NB4 (cell line): ENCODE data around the gene IFT74.

Source experiments
- DNase-seq: peaks from one replicate; pipeline ENCODE4 v3.0.0; 2010; ENCODE audit warnings: low read depth
- H3K4me3 ChIP-seq: one replicate; pipeline ENCODE4 v1.5.1; 2011; ENCODE audit warnings: mild to moderate bottlenecking, low read depth, low read length, moderate library complexity
- MYC ChIP-seq: IDR thresholded peaks from 2 replicates; pipeline ENCODE4 v1.6.1; 2011; ENCODE audit warnings: low read depth, low read length
- POLR2A ChIP-seq: IDR thresholded peaks from 2 replicates; pipeline ENCODE4 v1.6.1; 2011; ENCODE audit warnings: mild to moderate bottlenecking; ENCODE audit not compliant: insufficient read length; ENCODE audit errors: extremely low read depth
- TF ChIP-seq, protein P1 (sequence below): IDR thresholded peaks from 2 replicates; pipeline ENCODE4 v1.6.1; 2011; ENCODE audit warnings: low read depth, low read length
- TF ChIP-seq, protein P2 (sequence below): IDR thresholded peaks from one replicate; pipeline ENCODE4 v1.5.1; 2012; ENCODE audit warnings: low read depth, low read length

The IFT74 gene

DNA sequence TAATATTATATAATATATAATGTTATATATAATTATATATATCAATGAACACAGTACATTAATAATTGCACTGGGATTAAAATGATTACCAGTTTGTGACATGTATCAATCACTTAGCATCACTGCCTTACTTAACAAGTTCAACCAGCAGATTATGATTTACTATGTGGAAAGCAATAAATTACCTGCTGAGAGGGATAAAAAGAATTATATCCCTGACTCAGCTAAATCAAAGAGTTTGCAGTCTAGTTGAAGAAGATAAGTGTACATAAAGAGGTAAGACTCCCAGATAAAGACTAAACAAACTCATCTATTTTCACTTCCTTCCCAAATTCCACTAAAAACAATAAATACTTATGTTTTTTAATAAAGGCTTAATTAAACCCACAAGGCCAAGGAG is 20.4 kb upstream of the IFT74 start:
- H3K4me3 ChIP-seq: no peak overlapping the region
- TF ChIP-seq, protein P1, sequence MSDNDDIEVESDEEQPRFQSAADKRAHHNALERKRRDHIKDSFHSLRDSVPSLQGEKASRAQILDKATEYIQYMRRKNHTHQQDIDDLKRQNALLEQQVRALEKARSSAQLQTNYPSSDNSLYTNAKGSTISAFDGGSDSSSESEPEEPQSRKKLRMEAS: no peak
- TF ChIP-seq POLR2A (no peak), MYC (no peak)
- DNase-seq: no peak

DNA sequence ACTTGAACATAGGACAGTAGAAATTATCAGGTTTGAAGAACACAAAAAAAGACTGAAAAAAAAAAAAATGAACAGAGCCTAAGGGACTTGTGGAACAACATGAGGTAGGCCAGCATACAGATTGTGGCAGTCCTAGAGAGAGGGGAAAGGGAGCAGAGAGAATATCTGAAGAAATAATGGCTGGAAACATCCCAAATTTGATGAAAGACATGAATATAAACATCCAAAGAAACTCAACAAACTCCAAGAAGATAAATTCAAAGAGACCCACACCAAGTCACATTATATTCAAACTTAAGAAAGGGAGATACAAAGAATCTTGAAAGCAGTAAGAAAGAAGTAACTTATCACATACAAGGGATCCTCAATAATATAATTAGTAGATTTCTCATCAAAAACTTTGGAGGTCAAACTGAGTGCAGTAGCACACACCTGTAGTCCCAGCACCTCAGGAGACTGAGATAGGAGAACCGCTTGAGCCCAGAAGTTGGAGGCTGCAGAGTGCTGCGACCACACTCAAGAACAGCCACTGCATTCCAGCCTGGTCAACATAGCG is 18.3 kb upstream of the IFT74 start:
- TF ChIP-seq POLR2A: no peak
- TF ChIP-seq, protein P2, sequence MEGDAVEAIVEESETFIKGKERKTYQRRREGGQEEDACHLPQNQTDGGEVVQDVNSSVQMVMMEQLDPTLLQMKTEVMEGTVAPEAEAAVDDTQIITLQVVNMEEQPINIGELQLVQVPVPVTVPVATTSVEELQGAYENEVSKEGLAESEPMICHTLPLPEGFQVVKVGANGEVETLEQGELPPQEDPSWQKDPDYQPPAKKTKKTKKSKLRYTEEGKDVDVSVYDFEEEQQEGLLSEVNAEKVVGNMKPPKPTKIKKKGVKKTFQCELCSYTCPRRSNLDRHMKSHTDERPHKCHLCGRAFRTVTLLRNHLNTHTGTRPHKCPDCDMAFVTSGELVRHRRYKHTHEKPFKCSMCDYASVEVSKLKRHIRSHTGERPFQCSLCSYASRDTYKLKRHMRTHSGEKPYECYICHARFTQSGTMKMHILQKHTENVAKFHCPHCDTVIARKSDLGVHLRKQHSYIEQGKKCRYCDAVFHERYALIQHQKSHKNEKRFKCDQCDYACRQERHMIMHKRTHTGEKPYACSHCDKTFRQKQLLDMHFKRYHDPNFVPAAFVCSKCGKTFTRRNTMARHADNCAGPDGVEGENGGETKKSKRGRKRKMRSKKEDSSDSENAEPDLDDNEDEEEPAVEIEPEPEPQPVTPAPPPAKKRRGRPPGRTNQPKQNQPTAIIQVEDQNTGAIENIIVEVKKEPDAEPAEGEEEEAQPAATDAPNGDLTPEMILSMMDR: no peak
- TF ChIP-seq MYC: no peak
- TF ChIP-seq, protein P1: no peak
- H3K4me3 ChIP-seq: no peak overlapping the region
- DNase-seq: no peak

DNA sequence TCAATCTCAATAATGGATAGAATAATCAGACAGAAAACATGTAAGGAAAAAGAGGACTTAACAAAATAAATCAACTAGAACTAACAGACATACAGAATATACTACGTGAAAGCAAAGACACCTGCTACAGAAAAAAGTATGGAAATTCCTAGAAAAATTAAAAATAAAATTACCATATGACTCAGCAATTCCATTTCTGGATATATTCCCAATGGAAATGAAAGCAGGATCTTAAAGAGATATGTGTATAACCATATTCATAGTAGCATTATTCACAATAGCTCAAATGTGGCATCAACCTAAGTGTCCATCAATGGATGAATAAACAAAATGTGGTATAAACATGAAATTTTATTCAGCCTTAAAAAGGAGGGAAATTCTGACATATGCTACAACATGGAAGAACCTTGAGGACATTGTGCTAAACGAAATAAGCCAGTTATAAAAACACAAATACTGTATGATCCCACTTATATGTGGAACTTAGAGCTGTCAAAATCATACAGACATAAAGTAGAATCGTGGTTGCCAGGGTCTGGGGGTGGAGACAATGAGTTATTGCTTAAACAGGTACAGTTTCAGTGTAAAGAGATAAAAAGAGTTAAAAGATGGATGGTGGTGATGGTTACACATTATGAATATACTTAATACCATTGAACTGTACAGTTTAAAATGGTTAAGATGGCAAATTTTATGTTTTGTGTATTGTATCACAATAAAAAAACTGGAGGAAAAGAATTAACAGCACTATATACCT is 16.1 kb upstream of the IFT74 start:
- no peak overlapping the region for H3K4me3 ChIP-seq
- DNase-seq: no peak
- no peak for TF ChIP-seq MYC
- TF ChIP-seq POLR2A: no peak
- TF ChIP-seq, protein P1: no peak
- TF ChIP-seq, protein P2: no peak

DNA sequence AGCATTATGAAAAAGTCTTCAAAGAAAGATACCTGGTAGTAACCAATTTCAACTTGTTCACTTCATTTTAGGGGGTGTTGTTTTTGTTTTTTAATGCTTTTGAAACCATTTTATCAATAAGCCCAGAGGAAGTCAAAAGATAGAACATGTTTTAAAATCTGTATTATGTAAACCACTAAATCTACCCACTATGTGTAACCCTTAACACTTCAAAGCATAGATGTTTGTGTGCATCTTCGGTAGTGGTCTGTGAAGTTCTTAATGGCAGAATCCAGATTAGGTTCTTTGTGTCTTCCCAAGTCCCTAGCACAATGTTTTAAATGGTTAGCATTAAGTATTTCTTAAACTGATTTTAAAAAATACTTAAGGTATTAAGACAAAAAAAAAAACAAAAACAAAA is 15.4 kb upstream of the IFT74 start:
- no peak for TF ChIP-seq MYC
- H3K4me3 ChIP-seq: no peak overlapping the region
- DNase-seq: no peak

DNA sequence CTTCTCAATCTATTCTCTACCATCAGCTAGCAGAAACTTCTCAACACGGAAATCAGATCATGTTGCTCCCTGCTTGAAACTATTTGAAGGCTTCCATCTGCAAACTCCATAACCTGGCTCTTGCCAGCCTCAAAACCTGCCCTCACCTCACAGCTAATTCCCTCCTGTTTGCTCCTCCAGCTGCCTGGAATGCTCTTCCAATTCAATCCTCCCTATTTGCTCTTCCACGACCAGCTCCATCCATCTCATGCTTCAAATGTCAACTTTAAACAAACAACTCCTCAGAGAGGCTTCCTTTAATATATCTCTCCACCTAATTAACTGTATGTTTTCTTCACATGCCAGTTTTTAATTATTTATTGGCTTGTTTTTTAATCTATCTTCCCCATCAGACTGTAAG is 10.6 kb upstream of the IFT74 start:
- DNase-seq: no peak
- TF ChIP-seq, protein P1: no peak
- TF ChIP-seq, protein P2: no peak
- H3K4me3 ChIP-seq: peak overlapping the region; percentile 77

DNA sequence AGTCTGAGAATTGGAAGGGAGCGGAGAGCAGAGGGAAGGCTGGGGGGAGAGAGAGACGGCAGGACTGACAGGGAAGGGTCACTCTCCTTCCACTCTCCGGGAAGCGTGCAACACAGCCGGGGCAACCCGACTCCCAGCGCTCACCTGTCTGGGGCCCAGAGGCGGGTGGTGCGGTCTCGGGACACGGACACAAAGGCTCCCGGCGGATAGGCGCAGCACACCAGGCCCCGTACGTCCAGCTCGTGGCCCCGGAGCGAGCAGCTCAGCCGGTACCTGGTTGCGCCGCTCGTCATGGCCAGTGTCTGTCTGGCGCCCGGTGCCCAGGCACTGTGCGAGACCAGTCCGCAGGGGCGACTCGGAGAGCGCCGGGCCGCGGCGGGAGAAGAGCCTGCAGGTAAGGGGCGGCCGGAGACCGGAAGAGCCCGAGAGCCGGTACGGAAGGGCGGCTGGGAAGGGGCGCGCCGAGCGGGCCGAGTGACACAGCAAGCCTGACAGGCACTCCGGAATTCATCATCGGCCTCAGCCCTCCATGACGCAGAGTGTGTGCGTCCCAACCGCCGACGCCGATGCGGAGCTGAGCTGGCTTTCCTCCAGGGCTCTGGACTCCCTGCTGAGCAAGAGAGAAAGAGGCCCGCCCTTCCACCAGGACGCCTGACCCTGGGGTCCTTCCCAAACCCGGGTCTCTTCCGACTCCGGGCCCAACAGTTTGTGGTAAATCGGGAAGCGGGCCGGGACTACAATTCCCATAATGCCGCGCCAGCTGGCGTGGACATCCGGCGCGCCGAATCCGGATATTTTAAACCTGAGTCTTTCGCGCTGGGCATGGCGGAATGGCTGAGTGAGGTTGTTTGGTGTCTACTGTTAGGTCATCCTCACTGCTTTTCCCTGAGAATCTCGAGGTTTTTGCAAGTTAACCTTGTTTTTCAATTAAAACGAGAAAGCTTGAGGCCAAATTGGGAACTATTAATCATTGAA is 9.2 kb upstream of the IFT74 start, which contains the start of gene PLAA:
Gene PLAA (minus strand): TSS at position 490 of the 975 bp plus-strand sequence. CDS start 197 bp downstream, at position 293.
- TF ChIP-seq MYC: peak; percentile 79
- TF ChIP-seq, protein P2: no peak
- peak; percentile 96 for TF ChIP-seq POLR2A
- TF ChIP-seq, protein P1: peak; percentile 69
- H3K4me3 ChIP-seq: peak within 1 kb of the TSS; percentile 77
- DNase-seq: peak; percentile 99
